Liver (tissue), 3 donors: Measurements from ENCODE around the gene SREBF1.

Experiments used
- ATF3 ChIP-seq: IDR thresholded peaks from 2 replicates; pipeline ENCODE4 v1.6.1; 2016; ENCODE audit warnings: antibody characterized with exemption
- CTCF ChIP-seq: fragments of 150-350 bp; IDR thresholded peaks from 2 replicates; pipeline ENCODE4 v1.5.1; 2017; ENCODE audit warnings: improper control_type of control experiment, low read depth, low read length; ENCODE audit not compliant: missing input control
- EGR1 ChIP-seq, 2 donors: IDR thresholded peaks; 2 replicates each; pipeline ENCODE4 v1.6.1; 2016 to 2018; ENCODE audit warnings: antibody characterized with exemption in 2 of 2, low read depth in 2 of 2
- FOXA1 ChIP-seq: IDR thresholded peaks from 2 replicates; pipeline ENCODE4 v1.6.1; 2016; ENCODE audit warnings: antibody characterized with exemption
- GABPA ChIP-seq, 2 donors: IDR thresholded peaks in 1 of 2; conservative IDR thresholded peaks in 1 of 2; 2 replicates each; pipeline ENCODE4 v1.6.1; 2016; ENCODE audit warnings: antibody characterized with exemption in 2 of 2, mild to moderate bottlenecking in 1 of 2, moderate library complexity in 1 of 2
- JUND ChIP-seq, 2 donors: IDR thresholded peaks; 2 replicates each; pipeline ENCODE4 v1.6.1; 2016; ENCODE audit warnings: antibody characterized with exemption in 2 of 2
- MAX ChIP-seq: IDR thresholded peaks from 2 replicates; pipeline ENCODE4 v1.6.1; 2016; ENCODE audit warnings: antibody characterized with exemption
- RAD21 ChIP-seq, 2 donors: IDR thresholded peaks; 2 replicates each; pipeline ENCODE4 v1.6.1; 2016; ENCODE audit warnings: antibody characterized with exemption in 2 of 2, mild to moderate bottlenecking in 2 of 2
- REST ChIP-seq: IDR thresholded peaks from 2 replicates; pipeline ENCODE4 v1.6.1; 2016; ENCODE audit warnings: antibody characterized with exemption, mild to moderate bottlenecking
- SP1 ChIP-seq: IDR thresholded peaks from 2 replicates; pipeline ENCODE4 v1.6.1; 2018; ENCODE audit warnings: antibody characterized with exemption, mild to moderate bottlenecking
- TAF1 ChIP-seq: conservative IDR thresholded peaks from 2 replicates; pipeline ENCODE4 v1.6.1; 2016; ENCODE audit warnings: antibody characterized with exemption, mild to moderate bottlenecking
- YY1 ChIP-seq: IDR thresholded peaks from 2 replicates; pipeline ENCODE4 v1.6.1; 2016; ENCODE audit warnings: antibody characterized with exemption, mild to moderate bottlenecking
- donor health status: healthy.
- donor health status: healthy.

GRCh38 chr17:17800504-17801021, 36.2 kb downstream of the SREBF1 start:
- TF ChIP-seq CTCF (no peak), FOXA1 (no peak), REST (no peak), EGR1 (IDR thresholded peaks at IDR 0.05; ENCODE audit: low read depth in 2 of 2) (no peak), MAX (no peak), JUND (IDR thresholded peaks at IDR 0.05) (no peak), SP1 (no peak), YY1 (no peak), GABPA (IDR thresholded peaks at IDR 0.05 in 1 of 2, conservative IDR thresholded peaks at IDR 0.05 in 1 of 2) (no peak), RAD21 (IDR thresholded peaks at IDR 0.05) (no peak), TAF1 (no peak), ATF3 (no peak)
